H4 (cell line): ENCODE measurements around the gene RRP8. TPM values are rescaled to one million over a fixed set of nuclear protein-coding genes. Genes with fewer than 3 reads are reported as not detected.

Experiments used
- total RNA-seq: library from RNA; depleted of rRNA; stranded (reverse); fragments of >200 nt; shearing (Covaris generic); gene quantifications from 2 replicates; pipeline ENCODE4 v1.2.3, GENCODE V29; 2014; rRNA removed

RRP8 gene
- total RNA-seq, 1 experiment from 2014 or later, result 21.6 TPM

Other genes with a start within 250 kb of the RRP8 start
- gene SMPD1, start 213.1 kb downstream of the RRP8 start, total RNA-seq, result 44.5 and 80.7 TPM in 2 replicates
- gene APBB1, start 184.5 kb downstream of the RRP8 start, total RNA-seq, result 5.2 and 6.3 TPM in 2 replicates
- 0.72 TPM in 1 of 2 replicates, not detected in the other for gene HPX, start 162.6 kb downstream of the RRP8 start, total RNA-seq
- gene TRIM3, start 129.7 kb downstream of the RRP8 start, total RNA-seq, result 10.6 and 15.1 TPM in 2 replicates
- gene ARFIP2, start 122.3 kb downstream of the RRP8 start, total RNA-seq, result 83.1 and 92.4 TPM in 2 replicates
- gene TIMM10B, start 122.1 kb downstream of the RRP8 start, total RNA-seq, result 44.4 and 45.7 TPM in 2 replicates
- 0.90 and 1.2 TPM in 2 replicates for gene DNHD1, start 106.3 kb downstream of the RRP8 start, total RNA-seq
- 139 and 144 TPM in 2 replicates for gene ILK, start 158 bp upstream of the RRP8 start, total RNA-seq
- 96.9 and 142 TPM in 2 replicates for gene TAF10, start 8.6 kb upstream of the RRP8 start, total RNA-seq
- gene TPP1, start 15.8 kb upstream of the RRP8 start, total RNA-seq, result 26.3 and 29.1 TPM in 2 replicates
- gene DCHS1, start 52.2 kb upstream of the RRP8 start, total RNA-seq, result 0.08 and 0.19 TPM in 2 replicates
- 98.8 and 99.5 TPM in 2 replicates for gene MRPL17, start 79.7 kb upstream of the RRP8 start, total RNA-seq
- gene OR2AG2, start 168.4 kb upstream of the RRP8 start, total RNA-seq, result 0.06 and 0.84 TPM in 2 replicates
- not detected in 2 replicates for gene OR2AG1, start 179.4 kb upstream of the RRP8 start, total RNA-seq
- 0.43 TPM in 1 of 2 replicates, not detected in the other for gene OR6A2, start 196.1 kb upstream of the RRP8 start, total RNA-seq
- gene OR10A5, start 242.1 kb upstream of the RRP8 start, total RNA-seq, result not detected in 2 replicates